Gastrocnemius medialis (tissue), 4 donors: Measurements from ENCODE around the gene ZNF280A. TPM values are rescaled to one million over a fixed set of nuclear protein-coding genes. Genes with fewer than 3 reads are reported as not detected.

Experiments used
- ATAC-seq, 2 donors: fragments of 150-250 bp; one replicate each; pipeline ENCODE4 v1.9.1; 2016
- DNase-seq, 2 donors: peaks; one replicate each; pipeline ENCODE4 v3.0.0-alpha.2; 2019
- H3K27ac ChIP-seq, 4 donors: fragments of 200-600 bp; sonication (generic); 1 replicate in 1 of 4; 2 replicates in 3 of 4; pipeline ENCODE4 v1.5.1; 2016 to 2018; ENCODE audit warnings: mild to moderate bottlenecking in 2 of 4, moderate library complexity in 1 of 4
- H3K27me3 ChIP-seq, 3 donors: fragments of 200-600 bp; sonication (generic) in 2 of 3; 1 replicate in 1 of 3; 2 replicates in 2 of 3; pipeline versions ENCODE4 v1.5.1 to v1.6.0; 2016 to 2019; ENCODE audit warnings: mild to moderate bottlenecking in 1 of 3, moderate library complexity in 1 of 3
- H3K36me3 ChIP-seq, 2 donors: fragments of 200-600 bp; sonication (generic) in 1 of 2; one replicate each; pipeline ENCODE4 v1.5.1; 2017 to 2018
- H3K4me1 ChIP-seq, 2 donors: fragments of 200-600 bp; sonication (generic) in 1 of 2; one replicate each; pipeline ENCODE4 v1.5.1; 2016 to 2017; ENCODE audit warnings: mild to moderate bottlenecking in 2 of 2
- H3K4me3 ChIP-seq, 4 donors: fragments of 200-600 bp; sonication (generic) in 3 of 4; 1 replicate in 1 of 4; 2 replicates in 3 of 4; pipeline ENCODE4 v1.5.1; 2016 to 2019; ENCODE audit warnings: mild to moderate bottlenecking in 2 of 4
- H3K9me3 ChIP-seq, 3 donors: fragments of 200-600 bp; sonication (generic) in 2 of 3; 1 replicate in 1 of 3; 2 replicates in 2 of 3; pipeline ENCODE4 v1.5.1; 2016 to 2019
- POLR2A ChIP-seq, 2 donors: fragments of 450-650 bp; IDR thresholded peaks; one replicate each; pipeline ENCODE4 v1.6.1; 2017; ENCODE audit warnings: antibody characterized with exemption in 2 of 2, mild to moderate bottlenecking in 2 of 2, moderate library complexity in 2 of 2
- in situ Hi-C, 4 donors: fragments of 200-750 bp; cut with MboI; loops; one replicate each; pipeline versions ENCODE4 v1.15.0 to v1.8.0; 2017; ENCODE audit warnings: low sequenced_read_pairs in 4 of 4
- intact Hi-C: fragments of 100-400 bp; cut with DNase I; formaldehyde crosslinking; loops from one replicate; pipeline ENCODE4 v1.15.1; 2023; ENCODE audit warnings: low total_unique reads
- total RNA-seq, 4 donors: library from RNA; depleted of rRNA; stranded (reverse); fragments of >200 nt; gene quantifications; one replicate each; pipeline versions ENCODE4 v1.1.0 to v1.2.3, GENCODE V29; 2016
- TF ChIP-seq, protein P1 (sequence below), 5 experiments: fragments of 450-650 bp in 3 of 5; fragments of 200-600 bp in 2 of 5; sonication (generic) in 2 of 5; IDR thresholded peaks in 4 of 5; conservative IDR thresholded peaks in 1 of 5; 1 replicate in 4 of 5; 2 replicates in 1 of 5; pipeline ENCODE4 v1.5.1; 2016 to 2019; ENCODE audit warnings: antibody characterized with exemption in 5 of 5, mild to moderate bottlenecking in 3 of 5, moderate library complexity in 3 of 5

Gene ZNF280A
- total RNA-seq, 4 donors from 2014 or later: not detected

DNA sequence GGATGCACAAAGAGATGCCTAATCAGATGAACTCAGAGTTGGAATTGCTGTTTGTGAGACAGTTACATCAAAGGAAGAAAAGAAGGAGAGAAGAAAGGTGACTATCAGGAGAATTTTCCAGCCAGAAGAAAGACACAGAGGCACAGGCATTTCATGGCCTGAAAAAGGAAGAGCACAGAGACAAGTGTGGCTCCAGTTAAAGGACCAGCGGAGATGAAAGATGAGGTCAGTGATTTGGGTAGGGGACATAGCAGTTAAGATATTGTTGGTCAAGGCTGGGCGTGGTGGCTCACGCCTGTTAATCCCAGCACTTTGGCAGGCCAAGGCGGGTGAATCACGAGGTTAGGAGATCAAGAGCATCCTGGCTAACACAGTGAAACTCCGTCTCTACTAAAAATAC, 3.4 kb upstream of the ZNF280A start:
- Histone ChIP-seq H3K9me3 (no peaks in the 10 kb centered on the region), H3K4me3 (no peak overlapping the region), H3K27me3 (peaks cover 0 to 2% (median 0%) of the 10 kb centered on the region in 3 donors), H3K36me3 (no peaks in the 10 kb centered on the region), H3K27ac (no peak overlapping the region), H3K4me1 (no peaks in the 10 kb centered on the region)
- no peak for ATAC-seq
- in situ Hi-C loops: no loop called here
- intact Hi-C loops: no loop called here
- DNase-seq: no peak
- no peak for TF ChIP-seq POLR2A (IDR thresholded peaks at IDR 0.05)

DNA sequence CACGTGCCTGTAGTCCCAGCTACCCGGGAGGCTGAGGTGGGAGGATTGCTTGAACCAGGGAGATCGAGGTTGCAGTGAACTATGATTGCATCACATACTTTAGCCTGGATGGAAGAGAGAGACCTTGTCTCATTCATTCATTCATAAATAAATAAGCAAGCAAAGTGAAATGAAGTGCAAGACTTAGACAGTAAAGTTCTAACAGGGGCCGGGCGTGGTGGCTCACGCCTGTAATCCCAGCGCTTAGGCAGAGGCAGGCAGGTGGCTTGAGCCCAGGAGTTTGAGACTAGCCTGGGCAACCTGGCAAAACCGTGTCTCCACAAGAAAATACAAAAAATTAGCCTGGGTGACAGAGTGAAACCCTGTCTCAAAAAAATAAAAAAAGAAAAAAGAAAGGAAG, 1.6 kb upstream of the ZNF280A start:
- DNase-seq: no peak
- Histone ChIP-seq H3K27me3 (peaks cover 0 to 2% (median 0%) of the 10 kb centered on the region in 3 donors), H3K27ac (no peak overlapping the region), H3K9me3 (no peaks in the 10 kb centered on the region), H3K4me3 (no peak overlapping the region), H3K36me3 (no peaks in the 10 kb centered on the region), H3K4me1 (no peaks in the 10 kb centered on the region)
- intact Hi-C loops (no loop called here), in situ Hi-C loops (no loop called here)
- no peak for TF ChIP-seq POLR2A (IDR thresholded peaks at IDR 0.05)
- TF ChIP-seq, protein P1, sequence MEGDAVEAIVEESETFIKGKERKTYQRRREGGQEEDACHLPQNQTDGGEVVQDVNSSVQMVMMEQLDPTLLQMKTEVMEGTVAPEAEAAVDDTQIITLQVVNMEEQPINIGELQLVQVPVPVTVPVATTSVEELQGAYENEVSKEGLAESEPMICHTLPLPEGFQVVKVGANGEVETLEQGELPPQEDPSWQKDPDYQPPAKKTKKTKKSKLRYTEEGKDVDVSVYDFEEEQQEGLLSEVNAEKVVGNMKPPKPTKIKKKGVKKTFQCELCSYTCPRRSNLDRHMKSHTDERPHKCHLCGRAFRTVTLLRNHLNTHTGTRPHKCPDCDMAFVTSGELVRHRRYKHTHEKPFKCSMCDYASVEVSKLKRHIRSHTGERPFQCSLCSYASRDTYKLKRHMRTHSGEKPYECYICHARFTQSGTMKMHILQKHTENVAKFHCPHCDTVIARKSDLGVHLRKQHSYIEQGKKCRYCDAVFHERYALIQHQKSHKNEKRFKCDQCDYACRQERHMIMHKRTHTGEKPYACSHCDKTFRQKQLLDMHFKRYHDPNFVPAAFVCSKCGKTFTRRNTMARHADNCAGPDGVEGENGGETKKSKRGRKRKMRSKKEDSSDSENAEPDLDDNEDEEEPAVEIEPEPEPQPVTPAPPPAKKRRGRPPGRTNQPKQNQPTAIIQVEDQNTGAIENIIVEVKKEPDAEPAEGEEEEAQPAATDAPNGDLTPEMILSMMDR (IDR thresholded peaks at IDR 0.05 in 4 of 5, conservative IDR thresholded peaks at IDR 0.05 in 1 of 5): no peak
- no peak for ATAC-seq

DNA sequence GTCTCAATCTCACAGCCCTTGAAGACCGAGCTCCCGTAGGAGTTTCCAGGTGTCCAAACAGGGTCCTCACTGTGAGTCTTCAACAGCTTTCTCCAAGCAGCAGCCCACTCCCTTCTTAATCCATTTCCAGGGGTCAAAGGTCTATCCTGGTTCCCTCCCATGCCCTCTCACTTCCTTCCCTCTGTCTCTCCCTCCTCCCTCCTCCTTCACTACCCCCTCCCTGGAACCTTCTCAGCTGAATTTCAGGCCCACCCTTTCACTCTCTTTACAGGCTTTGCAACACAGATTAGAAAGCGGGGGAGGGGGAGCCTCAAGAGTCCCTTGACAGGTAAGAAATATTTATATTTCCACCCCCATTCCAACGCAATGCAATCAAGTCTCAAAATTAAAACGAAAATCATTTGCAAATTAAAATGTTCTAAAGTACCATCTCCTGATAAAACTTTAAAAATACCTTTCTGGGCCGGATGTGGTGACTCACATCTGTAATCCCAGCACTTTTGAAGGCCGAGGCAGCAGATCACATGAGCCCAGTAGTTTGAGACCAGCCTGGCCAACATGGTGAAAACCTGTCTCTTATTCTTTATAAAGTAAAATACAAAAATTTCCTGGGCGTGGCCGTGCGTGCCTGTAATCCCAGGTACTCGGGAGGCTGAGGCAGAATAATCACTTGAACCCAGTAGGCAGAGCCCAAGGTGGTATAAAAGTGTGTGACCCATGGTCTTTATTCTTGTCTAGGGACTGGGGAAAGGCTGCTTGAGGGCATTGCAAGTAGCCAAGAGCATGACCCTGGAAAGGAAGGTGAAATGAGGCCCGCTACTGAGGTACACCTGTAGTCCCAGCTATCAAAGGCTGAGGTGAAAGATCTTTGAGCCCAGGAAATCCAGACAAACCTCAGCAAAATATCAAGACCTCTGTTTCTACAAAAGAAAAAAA, 865 bp upstream of the ZNF280A start:
- no peak overlapping the region for H3K4me3 ChIP-seq
- no peak for DNase-seq
- no peak for TF ChIP-seq POLR2A (IDR thresholded peaks at IDR 0.05)
- TF ChIP-seq, protein P1 (IDR thresholded peaks at IDR 0.05 in 4 of 5, conservative IDR thresholded peaks at IDR 0.05 in 1 of 5): no peak
- intact Hi-C loops: no loop called here
- no peaks in the 10 kb centered on the region for H3K4me1 ChIP-seq
- no peaks in the 10 kb centered on the region for H3K9me3 ChIP-seq
- in situ Hi-C loops: no loop called here
- H3K27me3 ChIP-seq: peaks cover 0 to 2% (median 0%) of the 10 kb centered on the region in 3 donors
- no peak overlapping the region for H3K27ac ChIP-seq
- ATAC-seq: no peak
- no peaks in the 10 kb centered on the region for H3K36me3 ChIP-seq

DNA sequence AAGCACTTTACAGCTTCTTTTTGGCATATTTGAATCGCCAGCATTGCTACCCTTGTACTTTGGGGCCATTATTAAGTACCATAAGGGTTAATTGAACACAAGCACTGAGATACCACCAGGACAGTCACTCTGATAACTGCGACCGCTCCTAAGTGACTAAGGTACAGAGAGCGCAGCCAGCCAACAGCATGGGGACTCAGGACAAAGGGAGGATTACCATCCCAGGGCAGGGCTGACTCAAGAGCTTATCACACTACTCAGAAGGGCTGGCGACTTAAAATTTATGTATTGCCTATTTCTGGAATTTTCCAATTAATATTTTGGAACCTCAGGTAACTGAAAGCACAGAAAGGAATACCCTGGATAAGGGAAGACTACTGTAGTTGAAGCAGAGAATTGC, 479 bp downstream of the ZNF280A start:
- Histone ChIP-seq H3K9me3 (no peaks in the 10 kb centered on the region), H3K4me1 (no peaks in the 10 kb centered on the region), H3K27ac (no peak overlapping the region), H3K4me3 (no peak overlapping the region), H3K36me3 (no peaks in the 10 kb centered on the region), H3K27me3 (peaks cover 0 to 5% (median 0%) of the 10 kb centered on the region in 3 donors)
- TF ChIP-seq, protein P1 (IDR thresholded peaks at IDR 0.05 in 4 of 5, conservative IDR thresholded peaks at IDR 0.05 in 1 of 5): no peak
- no peak for TF ChIP-seq POLR2A (IDR thresholded peaks at IDR 0.05)
- DNase-seq: no peak
- intact Hi-C loops (no loop called here), in situ Hi-C loops (no loop called here)
- no peak for ATAC-seq

DNA sequence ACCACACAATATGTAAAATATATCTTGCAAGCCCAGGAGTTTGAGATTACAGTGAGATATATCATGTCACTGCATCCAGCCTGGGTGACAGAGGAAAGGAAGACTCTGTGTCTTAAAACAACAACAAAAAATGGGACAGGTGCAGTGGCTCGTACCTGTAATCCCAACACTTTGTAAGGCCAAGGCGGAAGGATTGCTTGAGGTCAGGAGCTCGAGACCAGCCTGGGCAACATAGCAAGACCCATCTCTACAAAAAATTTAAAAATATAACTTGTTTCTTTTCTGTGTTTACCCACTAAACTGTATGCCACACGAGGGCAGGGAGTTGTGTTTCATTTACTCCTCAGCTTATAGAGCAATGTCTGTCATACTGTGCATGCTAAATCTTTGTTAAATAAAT, 3.1 kb downstream of the ZNF280A start:
- intact Hi-C loops (no loop called here), in situ Hi-C loops (no loop called here)
- no peaks in the 10 kb centered on the region for H3K9me3 ChIP-seq
- H3K27ac ChIP-seq: no peak overlapping the region
- H3K36me3 ChIP-seq: no peaks in the 10 kb centered on the region
- peaks cover 0 to 8% (median 6%) of the 10 kb centered on the region in 3 donors for H3K27me3 ChIP-seq
- no peaks in the 10 kb centered on the region for H3K4me1 ChIP-seq
- DNase-seq (no peak), ATAC-seq (no peak)
- TF ChIP-seq POLR2A (IDR thresholded peaks at IDR 0.05): no peak
- TF ChIP-seq, protein P1 (IDR thresholded peaks at IDR 0.05 in 4 of 5, conservative IDR thresholded peaks at IDR 0.05 in 1 of 5): no peak
- no peak overlapping the region for H3K4me3 ChIP-seq
